ENCODE results near the gene POU2AF1.

POU2AF1 gene

GRCh38 chr11:111366560-111367410 lies 12.3 kb downstream of the POU2AF1 start:
- Histone ChIP-seq H3K9me3 (ENCODE audit: insufficient read depth, low read depth, low read length) (no peaks in the 10 kb centered on the region), H3K4me1 (ENCODE audit: insufficient read depth, low read length, poor library complexity, severe bottlenecking) (no peaks in the 10 kb centered on the region), H3K36me3 (ENCODE audit: insufficient read depth, low read length) (no peaks in the 10 kb centered on the region), H3K27me3 (ENCODE audit: insufficient read depth, low read length, poor library complexity, severe bottlenecking) (no peaks in the 10 kb centered on the region), H3K79me2 (ENCODE audit: insufficient read depth, low read length) (no peaks in the 10 kb centered on the region), H3K4me2 (ENCODE audit: low read depth, low read length, poor library complexity, severe bottlenecking) (no peak overlapping the region), H2AFZ (ENCODE audit: low read length) (no peak overlapping the region), H3K4me3 (ENCODE audit: low read length, poor library complexity, severe bottlenecking) (no peak overlapping the region), H3F3A (ENCODE audit: low read depth) (no peaks in the 10 kb centered on the region), H4K20me1 (ENCODE audit: insufficient read depth, low read length, poor library complexity, severe bottlenecking) (no peaks in the 10 kb centered on the region), H3K9me2 (replicated peaks; ENCODE audit: low read depth, low read length) (no peaks in the 10 kb centered on the region), H3K9ac (ENCODE audit: low read depth, low read length, poor library complexity, severe bottlenecking) (no peak overlapping the region)
- TF ChIP-seq EZH2phosphoT487 (IDR thresholded peaks at IDR 0.05; ENCODE audit: borderline replicate concordance) = no peak
- no peak for TF ChIP-seq CTCF (conservative IDR thresholded peaks at IDR 0.05; ENCODE audit: low read length)

- Histone ChIP-seq H3F3A (ENCODE audit: low read depth) (no peaks in the 10 kb centered on the region), H2AFZ (ENCODE audit: low read length) (no peak overlapping the region), H3K9ac (ENCODE audit: low read depth, low read length, poor library complexity, severe bottlenecking) (no peak overlapping the region), H3K36me3 (ENCODE audit: insufficient read depth, low read length) (no peaks in the 10 kb centered on the region), H3K9me3 (ENCODE audit: insufficient read depth, low read depth, low read length) (no peaks in the 10 kb centered on the region), H3K4me1 (ENCODE audit: insufficient read depth, low read length, poor library complexity, severe bottlenecking) (no peaks in the 10 kb centered on the region), H4K20me1 (ENCODE audit: insufficient read depth, low read length, poor library complexity, severe bottlenecking) (no peaks in the 10 kb centered on the region), H3K9me2 (replicated peaks; ENCODE audit: low read depth, low read length) (no peaks in the 10 kb centered on the region), H3K4me3 (ENCODE audit: low read length, poor library complexity, severe bottlenecking) (no peak overlapping the region), H3K79me2 (ENCODE audit: insufficient read depth, low read length) (no peaks in the 10 kb centered on the region), H3K4me2 (ENCODE audit: low read depth, low read length, poor library complexity, severe bottlenecking) (no peak overlapping the region), H3K27me3 (ENCODE audit: insufficient read depth, low read length, poor library complexity, severe bottlenecking) (no peaks in the 10 kb centered on the region)
- TF ChIP-seq EZH2phosphoT487 (IDR thresholded peaks at IDR 0.05; ENCODE audit: borderline replicate concordance) (no peak), CTCF (conservative IDR thresholded peaks at IDR 0.05; ENCODE audit: low read length) (no peak)
These were observed 13.1 kb downstream of the POU2AF1 start for GRCh38 chr11:111365722-111366559.

- no peak overlapping the region for H2AFZ ChIP-seq (ENCODE audit: low read length)
- no peak overlapping the region for H3K4me2 ChIP-seq (ENCODE audit: low read depth, low read length, poor library complexity, severe bottlenecking)
- no peaks in the 10 kb centered on the region for H3K36me3 ChIP-seq (ENCODE audit: insufficient read depth, low read length)
- no peaks in the 10 kb centered on the region for H3K27me3 ChIP-seq (ENCODE audit: insufficient read depth, low read length, poor library complexity, severe bottlenecking)
- no peaks in the 10 kb centered on the region for H4K20me1 ChIP-seq (ENCODE audit: insufficient read depth, low read length, poor library complexity, severe bottlenecking)
- no peaks in the 10 kb centered on the region for H3K79me2 ChIP-seq (ENCODE audit: insufficient read depth, low read length)
- no peaks in the 10 kb centered on the region for H3K9me2 ChIP-seq (replicated peaks; ENCODE audit: low read depth, low read length)
- no peak overlapping the region for H3K9ac ChIP-seq (ENCODE audit: low read depth, low read length, poor library complexity, severe bottlenecking)
- H3F3A ChIP-seq (ENCODE audit: low read depth) = no peaks in the 10 kb centered on the region
- H3K4me1 ChIP-seq (ENCODE audit: insufficient read depth, low read length, poor library complexity, severe bottlenecking) = no peaks in the 10 kb centered on the region
- H3K9me3 ChIP-seq (ENCODE audit: insufficient read depth, low read depth, low read length) = no peaks in the 10 kb centered on the region
- TF ChIP-seq CTCF (conservative IDR thresholded peaks at IDR 0.05; ENCODE audit: low read length) = no peak
- no peak for TF ChIP-seq EZH2phosphoT487 (IDR thresholded peaks at IDR 0.05; ENCODE audit: borderline replicate concordance)
- H3K4me3 ChIP-seq (ENCODE audit: low read length, poor library complexity, severe bottlenecking) = no peak overlapping the region
These were observed 14.6 kb downstream of the POU2AF1 start for GRCh38 chr11:111364503-111364902.
